Caco-2 (cell line): ENCODE results near the gene XPNPEP1. TPM values are rescaled to one million over a fixed set of nuclear protein-coding genes. Genes with fewer than 3 reads are reported as not detected.

ENCODE experiments used
- BruUV-seq: library from RNA; stranded (reverse); fragments of 400-500 nt; replicated peaks from 2 replicates; lab custom pipeline; 2021; lab: Mats Ljungman, UMichigan
- CTCF ChIA-PET: fragments of 300-600 bp; sonication (Branson Sonifier 250); formaldehyde crosslinking; loops from one replicate; lab custom pipeline; 2022; ENCODE audit warnings: antibody characterized with exemption; lab: Charles Lee
- POLR2A ChIA-PET: fragments of 300-600 bp; sonication (Branson Sonifier 250); formaldehyde crosslinking; loops from one replicate; lab custom pipeline; 2022; ENCODE audit warnings: antibody characterized with exemption; lab: Charles Lee
- DNase-seq, 2 experiments: peaks; one replicate each; pipeline versions ENCODE4 v3.0.0 to v3.0.0-alpha.2; 2020 to 2022
- H3K27me3 ChIP-seq: replicated peaks from 2 replicates; pipeline ENCODE4 v1.6.0; 2011; ENCODE audit warnings: low read length; ENCODE audit not compliant: control insufficient read depth, insufficient read depth
- H3K36me3 ChIP-seq: 2 replicates; pipeline ENCODE4 v1.5.1; 2011; ENCODE audit warnings: low read length; ENCODE audit not compliant: control insufficient read depth, insufficient read depth
- H3K4me1 ChIP-seq: fragments of 250-450 bp; sonication (Bioruptor Pico); 2 replicates; pipeline ENCODE4 v1.5.1; 2020; ENCODE audit warnings: mild to moderate bottlenecking
- H3K4me3 ChIP-seq: 2 replicates; pipeline ENCODE4 v1.5.1; 2011; ENCODE audit warnings: low read depth, mild to moderate bottlenecking, control low read depth, low read length
- H3K9me3 ChIP-seq: fragments of 250-450 bp; sonication (Bioruptor Pico); 2 replicates; pipeline ENCODE4 v1.5.1; 2020; ENCODE audit warnings: mild to moderate bottlenecking, moderate library complexity
- H3K27ac Mint-ChIP-seq: one replicate; pipeline ENCODE4 v1.8.0; 2022; ENCODE audit warnings: mixed read lengths; ENCODE audit not compliant: unreplicated experiment
- H3K27me3 Mint-ChIP-seq: one replicate; pipeline ENCODE4 v1.8.0; 2022; ENCODE audit warnings: mixed read lengths; ENCODE audit not compliant: insufficient read depth, unreplicated experiment
- H3K36me3 Mint-ChIP-seq: one replicate; pipeline ENCODE4 v1.8.0; 2022; ENCODE audit warnings: mild to moderate bottlenecking, mixed read lengths; ENCODE audit not compliant: insufficient read depth, unreplicated experiment
- H3K4me1 Mint-ChIP-seq: one replicate; pipeline ENCODE4 v1.8.0; 2022; ENCODE audit warnings: low read depth, mixed read lengths; ENCODE audit not compliant: unreplicated experiment
- H3K4me3 Mint-ChIP-seq: one replicate; pipeline ENCODE4 v1.8.0; 2022; ENCODE audit warnings: mild to moderate bottlenecking, moderate library complexity, mixed read lengths; ENCODE audit not compliant: unreplicated experiment
- H3K9me3 Mint-ChIP-seq: one replicate; pipeline ENCODE4 v1.8.0; 2022; ENCODE audit warnings: mixed read lengths; ENCODE audit not compliant: unreplicated experiment
- intact Hi-C: fragments of 100-400 bp; cut with micrococcal nuclease; formaldehyde crosslinking; loops from one replicate; pipeline ENCODE4 v1.10.0; 2022; ENCODE audit not compliant: unreplicated experiment
- total RNA-seq: library from RNA; stranded (reverse); gene quantifications from 2 replicates; pipeline ENCODE4 v1.2.3, GENCODE V29; 2022
- TF ChIP-seq, protein P1 (sequence below), 2 experiments: fragments of 200-600 bp in 1 of 2; IDR thresholded peaks; 1 replicate in 1 of 2; 2 replicates in 1 of 2; pipeline versions ENCODE4 v1.5.1 to v1.8.0; 2011 to 2022; ENCODE audit warnings: antibody characterized with exemption in 1 of 2, control low read depth in 1 of 2, inconsistent platforms in 1 of 2, low read depth in 1 of 2, low read length in 1 of 2, mild to moderate bottlenecking in 1 of 2, moderate library complexity in 1 of 2; ENCODE audit not compliant: insufficient read depth in 1 of 2, severe bottlenecking in 1 of 2, unreplicated experiment in 1 of 2

XPNPEP1 gene
- total RNA-seq, 1 experiment from 2014 or later: 92.4 TPM

DNA sequence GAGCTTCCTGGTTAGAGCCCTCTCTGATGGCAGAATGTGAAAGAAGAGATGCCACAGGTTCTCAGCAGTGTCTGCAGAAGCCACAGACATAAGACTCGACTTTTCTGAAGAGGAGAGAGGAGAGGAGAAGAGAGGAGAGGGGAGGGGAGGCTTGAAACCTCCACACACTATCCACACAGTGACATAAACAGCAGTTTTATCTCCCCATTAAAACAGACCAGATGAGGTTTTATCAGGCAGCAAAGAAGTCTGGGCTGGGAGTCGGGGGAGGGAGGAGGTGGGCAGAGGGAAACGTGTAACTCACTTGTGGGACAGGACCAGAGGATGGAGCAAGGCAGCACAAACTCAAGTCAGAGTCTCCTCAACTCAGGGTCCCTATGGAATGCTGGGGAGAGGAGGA, 76.5 kb downstream of the XPNPEP1 start:
- Mint-ChIP-seq H3K27ac (no peak overlapping the region), H3K36me3 (no peaks in the 10 kb centered on the region), H3K9me3 (no peaks in the 10 kb centered on the region), H3K4me3 (no peak overlapping the region), H3K27me3 (peaks cover 27% of the 10 kb centered on the region), H3K4me1 (no peaks in the 10 kb centered on the region)
- DNase-seq: no peak
- BruUV-seq: no TSS peak
- H3K4me1 ChIP-seq: no peaks in the 10 kb centered on the region
- no peaks in the 10 kb centered on the region for H3K9me3 ChIP-seq
- POLR2A ChIA-PET: no interaction called here
- intact Hi-C loops: no loop called here
- no peak overlapping the region for H3K4me3 ChIP-seq
- H3K27me3 ChIP-seq: no peaks in the 10 kb centered on the region; the same call in 1 of the 2 replicates
- TF ChIP-seq, protein P1, sequence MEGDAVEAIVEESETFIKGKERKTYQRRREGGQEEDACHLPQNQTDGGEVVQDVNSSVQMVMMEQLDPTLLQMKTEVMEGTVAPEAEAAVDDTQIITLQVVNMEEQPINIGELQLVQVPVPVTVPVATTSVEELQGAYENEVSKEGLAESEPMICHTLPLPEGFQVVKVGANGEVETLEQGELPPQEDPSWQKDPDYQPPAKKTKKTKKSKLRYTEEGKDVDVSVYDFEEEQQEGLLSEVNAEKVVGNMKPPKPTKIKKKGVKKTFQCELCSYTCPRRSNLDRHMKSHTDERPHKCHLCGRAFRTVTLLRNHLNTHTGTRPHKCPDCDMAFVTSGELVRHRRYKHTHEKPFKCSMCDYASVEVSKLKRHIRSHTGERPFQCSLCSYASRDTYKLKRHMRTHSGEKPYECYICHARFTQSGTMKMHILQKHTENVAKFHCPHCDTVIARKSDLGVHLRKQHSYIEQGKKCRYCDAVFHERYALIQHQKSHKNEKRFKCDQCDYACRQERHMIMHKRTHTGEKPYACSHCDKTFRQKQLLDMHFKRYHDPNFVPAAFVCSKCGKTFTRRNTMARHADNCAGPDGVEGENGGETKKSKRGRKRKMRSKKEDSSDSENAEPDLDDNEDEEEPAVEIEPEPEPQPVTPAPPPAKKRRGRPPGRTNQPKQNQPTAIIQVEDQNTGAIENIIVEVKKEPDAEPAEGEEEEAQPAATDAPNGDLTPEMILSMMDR (IDR thresholded peaks at IDR 0.05; ENCODE audit: insufficient read depth in 1 of 2, low read depth in 1 of 2, low read length in 1 of 2, severe bottlenecking in 1 of 2, unreplicated experiment in 1 of 2): no peak
- CTCF ChIA-PET: no interaction called here
- H3K36me3 ChIP-seq: no peaks in the 10 kb centered on the region

DNA sequence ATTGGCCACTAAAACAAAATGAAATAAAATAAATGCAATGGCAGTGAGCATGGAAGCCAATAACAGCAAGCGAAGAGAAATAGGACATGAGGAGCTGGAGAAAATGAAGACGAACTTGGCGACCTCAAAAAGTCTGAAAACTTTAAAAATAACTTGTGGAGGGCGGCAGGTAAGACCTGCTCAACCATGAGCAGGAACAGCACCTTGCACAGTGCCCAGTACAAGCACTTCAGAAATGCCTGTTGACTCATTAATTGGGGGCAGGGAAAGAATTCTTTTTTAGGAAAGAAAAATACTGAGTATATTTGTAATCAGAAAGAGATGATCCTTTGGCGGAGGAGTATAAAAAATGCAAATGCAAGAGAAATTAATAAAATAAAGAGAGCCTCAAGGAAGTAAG, 78.0 kb downstream of the XPNPEP1 start:
- intact Hi-C loops: no loop called here
- H3K4me3 Mint-ChIP-seq: no peak overlapping the region
- no peaks in the 10 kb centered on the region for H3K36me3 ChIP-seq
- no peak overlapping the region for H3K27ac Mint-ChIP-seq
- no peak for DNase-seq
- H3K27me3 Mint-ChIP-seq: peaks cover 27% of the 10 kb centered on the region
- H3K9me3 Mint-ChIP-seq: no peaks in the 10 kb centered on the region
- BruUV-seq: no TSS peak
- no peaks in the 10 kb centered on the region for H3K9me3 ChIP-seq
- ChIA-PET POLR2A (no interaction called here), CTCF (no interaction called here)
- TF ChIP-seq, protein P1 (IDR thresholded peaks at IDR 0.05; ENCODE audit: insufficient read depth in 1 of 2, low read depth in 1 of 2, low read length in 1 of 2, severe bottlenecking in 1 of 2, unreplicated experiment in 1 of 2): no peak
- no peak overlapping the region for H3K4me3 ChIP-seq
- H3K4me1 Mint-ChIP-seq: no peaks in the 10 kb centered on the region
- H3K4me1 ChIP-seq: no peaks in the 10 kb centered on the region
- H3K27me3 ChIP-seq: no peaks in the 10 kb centered on the region; the same call in 1 of the 2 replicates
- H3K36me3 Mint-ChIP-seq: no peaks in the 10 kb centered on the region

DNA sequence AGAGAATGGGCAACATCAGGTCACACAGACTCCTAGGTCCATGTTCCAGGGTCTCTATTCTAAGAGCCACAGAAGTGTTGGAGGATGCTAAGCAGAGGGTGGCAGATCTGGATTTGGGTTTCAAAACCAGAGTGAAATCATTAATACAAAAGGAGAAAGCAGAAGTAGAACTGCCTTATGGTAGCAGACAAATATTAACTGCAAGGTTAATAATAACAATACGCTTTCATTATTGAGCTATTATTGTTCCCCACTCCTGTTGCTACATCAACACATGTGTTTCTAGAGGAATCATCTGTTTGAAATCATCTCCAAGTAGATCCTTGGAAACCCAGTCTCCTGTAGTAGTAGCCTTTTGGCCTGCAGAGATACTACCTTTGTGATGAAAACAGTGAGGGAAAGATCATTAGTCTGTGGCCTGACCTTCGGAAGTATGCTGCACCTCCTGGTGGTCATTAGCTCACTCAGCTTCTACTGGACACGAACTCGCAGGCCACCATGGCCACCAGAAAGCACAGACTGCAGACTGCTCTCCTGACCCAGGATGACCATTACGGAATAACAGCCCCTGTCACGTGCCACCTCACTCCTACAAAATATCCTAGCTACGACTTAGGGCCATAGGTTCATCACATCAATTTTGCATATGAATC, 84.6 kb downstream of the XPNPEP1 start:
- intact Hi-C loops: no loop called here
- no peak overlapping the region for H3K4me3 ChIP-seq
- H3K4me1 ChIP-seq: no peaks in the 10 kb centered on the region
- H3K36me3 Mint-ChIP-seq: no peaks in the 10 kb centered on the region
- H3K27me3 Mint-ChIP-seq: peaks cover 18% of the 10 kb centered on the region
- H3K4me1 Mint-ChIP-seq: no peaks in the 10 kb centered on the region
- no TSS peak for BruUV-seq
- no peaks in the 10 kb centered on the region for H3K9me3 Mint-ChIP-seq
- H3K27ac Mint-ChIP-seq: no peak overlapping the region
- H3K27me3 ChIP-seq: no peaks in the 10 kb centered on the region
- CTCF ChIA-PET: interaction anchor here (0.5 kb wide), 1 partner anchor 45 kb away, joined by 3 read pairs; no protein-coding TSS in a partner anchor
- H3K9me3 ChIP-seq: no peaks in the 10 kb centered on the region
- TF ChIP-seq, protein P1 (IDR thresholded peaks at IDR 0.05; ENCODE audit: insufficient read depth in 1 of 2, low read depth in 1 of 2, low read length in 1 of 2, severe bottlenecking in 1 of 2, unreplicated experiment in 1 of 2): peak; percentile 18 to 23
- no peak for DNase-seq
- no peaks in the 10 kb centered on the region for H3K36me3 ChIP-seq
- H3K4me3 Mint-ChIP-seq: no peak overlapping the region
- POLR2A ChIA-PET: no interaction called here
